Measurements from ENCODE around the gene USP54.

DNA sequence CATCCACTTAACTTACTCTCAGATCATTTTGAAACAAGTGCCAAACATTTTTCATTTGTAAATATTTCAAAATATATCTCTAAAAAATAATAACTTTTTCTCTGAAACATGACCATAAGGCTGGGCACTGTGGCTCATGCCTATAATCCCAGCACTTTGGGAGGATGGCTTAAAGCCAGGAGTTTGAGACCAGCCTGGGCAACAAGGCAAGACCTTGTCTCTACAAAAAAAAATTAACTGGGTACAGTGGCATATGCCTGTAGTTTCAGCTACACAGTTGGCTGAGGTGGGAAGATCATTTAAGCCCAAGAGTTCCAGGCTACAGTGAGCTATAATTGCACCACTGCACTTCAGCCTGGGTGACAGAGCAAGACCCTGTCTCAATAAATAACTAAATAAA lies 36.4 kb downstream of the USP54 start:
- no peak for TF ChIP-seq CTCF (conservative IDR thresholded peaks at IDR 0.05)
- no peak for TF ChIP-seq ZFX (IDR thresholded peaks at IDR 0.05)

All from C4-2B (cell line).